GM03348 (cell line): ENCODE measurements around the gene IGSF23.
"Not testable (repeated sequence)": the region's sequence is repeated elsewhere in the genome, so short reads cannot be mapped to it uniquely, and the experiment has no call there.

Source experiments
- DNase-seq: peaks from one replicate; pipeline ENCODE4 v3.0.0; 2012; ENCODE audit warnings: low spot score

IGSF23 gene

GRCh38 chr19:44666852-44667556 is 53.6 kb downstream of the IGSF23 start:
- DNase-seq = no peak

- no peak for DNase-seq
These were observed 55.8 kb downstream of the IGSF23 start for GRCh38 chr19:44668985-44669764.

- DNase-seq = not testable (repeated sequence)
These were observed 56.7 kb downstream of the IGSF23 start for GRCh38 chr19:44670027-44670426.

- no peak for DNase-seq
These were observed 58.0 kb downstream of the IGSF23 start, which contains the start of gene CEACAM19 for GRCh38 chr19:44671400-44671799. TSS of gene CEACAM19 (plus strand) at chr19:44671482. CDS start at chr19:44671932, 450 bp downstream.

GRCh38 chr19:44672226-44672625 is 58.9 kb downstream of the IGSF23 start:
- DNase-seq = no peak

- DNase-seq = no peak
These were observed 60.1 kb downstream of the IGSF23 start for GRCh38 chr19:44673510-44673909.

GRCh38 chr19:44675521-44675920 is 62.2 kb downstream of the IGSF23 start:
- DNase-seq = no peak

GRCh38 chr19:44677019-44677811 is 63.9 kb downstream of the IGSF23 start:
- DNase-seq = peak; percentile 44

- DNase-seq = no peak
These were observed 67.2 kb downstream of the IGSF23 start for GRCh38 chr19:44680536-44680935.

- no peak for DNase-seq
These were observed 68.8 kb downstream of the IGSF23 start for GRCh38 chr19:44681992-44682790.

GRCh38 chr19:44682807-44683206 is 69.4 kb downstream of the IGSF23 start:
- no peak for DNase-seq

GRCh38 chr19:44683434-44684210 is 70.3 kb downstream of the IGSF23 start:
- no peak for DNase-seq

- DNase-seq = not testable (repeated sequence)
These were observed 71.0 kb downstream of the IGSF23 start for GRCh38 chr19:44684396-44684795.

GRCh38 chr19:44684892-44685863 is 71.8 kb downstream of the IGSF23 start:
- DNase-seq = peak; percentile 64

- DNase-seq = no peak
These were observed 72.5 kb downstream of the IGSF23 start for GRCh38 chr19:44685877-44686276.
